GM12874 (cell line): Measurements from ENCODE around the gene RARA.

Source experiments
- TF ChIP-seq, protein P1 (sequence below): IDR thresholded peaks from 2 replicates; pipeline ENCODE4 v1.5.1; 2011; ENCODE audit warnings: low read depth, mild to moderate bottlenecking, control low read depth, low read length, moderate library complexity; ENCODE audit not compliant: insufficient read depth

Gene RARA

GRCh38 chr17:40310882-40311391 is 2.0 kb downstream of the RARA start:
- TF ChIP-seq, protein P1, sequence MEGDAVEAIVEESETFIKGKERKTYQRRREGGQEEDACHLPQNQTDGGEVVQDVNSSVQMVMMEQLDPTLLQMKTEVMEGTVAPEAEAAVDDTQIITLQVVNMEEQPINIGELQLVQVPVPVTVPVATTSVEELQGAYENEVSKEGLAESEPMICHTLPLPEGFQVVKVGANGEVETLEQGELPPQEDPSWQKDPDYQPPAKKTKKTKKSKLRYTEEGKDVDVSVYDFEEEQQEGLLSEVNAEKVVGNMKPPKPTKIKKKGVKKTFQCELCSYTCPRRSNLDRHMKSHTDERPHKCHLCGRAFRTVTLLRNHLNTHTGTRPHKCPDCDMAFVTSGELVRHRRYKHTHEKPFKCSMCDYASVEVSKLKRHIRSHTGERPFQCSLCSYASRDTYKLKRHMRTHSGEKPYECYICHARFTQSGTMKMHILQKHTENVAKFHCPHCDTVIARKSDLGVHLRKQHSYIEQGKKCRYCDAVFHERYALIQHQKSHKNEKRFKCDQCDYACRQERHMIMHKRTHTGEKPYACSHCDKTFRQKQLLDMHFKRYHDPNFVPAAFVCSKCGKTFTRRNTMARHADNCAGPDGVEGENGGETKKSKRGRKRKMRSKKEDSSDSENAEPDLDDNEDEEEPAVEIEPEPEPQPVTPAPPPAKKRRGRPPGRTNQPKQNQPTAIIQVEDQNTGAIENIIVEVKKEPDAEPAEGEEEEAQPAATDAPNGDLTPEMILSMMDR = no peak

- TF ChIP-seq, protein P1 = no peak
Observed at GRCh38 chr17:40311575-40311974, 2.6 kb downstream of the RARA start.

GRCh38 chr17:40312131-40312731 is 3.3 kb downstream of the RARA start:
- TF ChIP-seq, protein P1 = no peak

- TF ChIP-seq, protein P1 = no peak
Observed at GRCh38 chr17:40312893-40313667, 4.1 kb downstream of the RARA start.

- TF ChIP-seq, protein P1 = no peak
Observed at GRCh38 chr17:40313668-40314583, 4.9 kb downstream of the RARA start.

- TF ChIP-seq, protein P1 = no peak
Observed at GRCh38 chr17:40314584-40314956, 5.6 kb downstream of the RARA start.

GRCh38 chr17:40315206-40315605 is 6.2 kb downstream of the RARA start:
- TF ChIP-seq, protein P1 = no peak
